Measurements from ENCODE around the gene RPL29.

GRCh38 chr3:51982838-51983577, 12.7 kb downstream of the RPL29 start, which contains the start of gene ACY1:
- TF ChIP-seq OSR1 (CRISPR knock-in tag; IDR thresholded peaks at IDR 0.05) (no peak), CREB5 (CRISPR knock-in tag; IDR thresholded peaks at IDR 0.05; ENCODE audit: low read depth) (no peak), ZFP3 (CRISPR knock-in tag; IDR thresholded peaks at IDR 0.05) (0 out of 2 replicates have a peak, but pooled peaks have one; percentile 29), RARB (CRISPR knock-in tag; IDR thresholded peaks at IDR 0.05) (no peak), TOX (CRISPR knock-in tag; IDR thresholded peaks at IDR 0.05; ENCODE audit: borderline replicate concordance) (no peak), ZNF8 (CRISPR knock-in tag; IDR thresholded peaks at IDR 0.05) (no peak), ISL1 (CRISPR knock-in tag; IDR thresholded peaks at IDR 0.05) (no peak), ARNTL (CRISPR knock-in tag; IDR thresholded peaks at IDR 0.05; ENCODE audit: borderline replicate concordance, low read depth) (no peak)
